ENCODE data around the gene NCOA6. TPM values are rescaled to one million over a fixed set of nuclear protein-coding genes. Genes with fewer than 3 reads are reported as not detected.

Gene NCOA6
- total and polyA plus RNA-seq, 7 experiments from 2014 or later: 4.6 to 31.9 (median 26.5) TPM

DNA sequence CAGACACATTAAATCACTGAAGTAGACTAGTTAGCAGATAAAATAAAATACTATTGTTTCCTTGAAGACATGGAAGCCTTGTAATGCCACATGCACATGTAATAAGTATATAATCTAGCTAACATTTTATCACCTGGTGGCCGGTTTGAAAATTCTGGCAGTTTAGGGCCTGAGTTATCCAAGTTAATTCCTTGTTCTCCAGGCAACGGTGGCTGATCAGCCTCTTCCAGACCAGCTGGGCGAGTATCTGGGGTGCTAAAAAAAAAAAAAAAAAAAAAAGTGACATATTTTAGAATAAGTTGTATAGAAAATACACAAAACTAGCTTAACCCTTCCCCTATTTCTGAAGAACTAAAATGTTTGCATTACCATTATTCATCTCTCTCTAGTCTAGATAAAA, 78.8 kb downstream of the NCOA6 start:
- Histone ChIP-seq H3K27me3 (ENCODE audit: control insufficient read depth in 2 of 2, insufficient read depth in 2 of 2, low read length in 2 of 2) (no peaks in the 10 kb centered on the region), H3K4me3 (ENCODE audit: low read length) (no peak overlapping the region), H3K36me3 (ENCODE audit: control insufficient read depth in 2 of 3, insufficient read depth in 3 of 3, low read length in 3 of 3) (peaks cover 0 to 62% (median 4%) of the 10 kb centered on the region in 3 experiments), H3K4me1 (ENCODE audit: control insufficient read depth in 2 of 2, insufficient read depth in 2 of 2, low read length in 2 of 2) (no peaks in the 10 kb centered on the region), H3K9me3 (ENCODE audit: control insufficient read depth in 2 of 3, low read length in 3 of 3) (no peaks in the 10 kb centered on the region), H3K27ac (ENCODE audit: low read depth, low read length) (no peak overlapping the region)
- ChIA-PET CTCF (interaction anchor here (0.7 kb wide), 1 partner anchor 198 kb away, joined by 4 read pairs; no protein-coding TSS in a partner anchor), POLR2A (no interaction called here)
- intact Hi-C loops (cut with micrococcal nuclease): no loop called here
- Mint-ChIP-seq H3K27me3 (no peaks in the 10 kb centered on the region), H3K27ac (peak overlapping the region in 2 of 9 donors; percentile 8 to 54), H3K36me3 (peaks cover 10 to 48% (median 23%) of the 10 kb centered on the region in 5 donors), H3K4me3 (no peak overlapping the region), H3K9me3 (no peaks in the 10 kb centered on the region), H3K4me1 (peaks cover 0 to 7% (median 0%) of the 10 kb centered on the region in 7 donors)
- DNase-seq: no peak
- ATAC-seq: no peak

DNA sequence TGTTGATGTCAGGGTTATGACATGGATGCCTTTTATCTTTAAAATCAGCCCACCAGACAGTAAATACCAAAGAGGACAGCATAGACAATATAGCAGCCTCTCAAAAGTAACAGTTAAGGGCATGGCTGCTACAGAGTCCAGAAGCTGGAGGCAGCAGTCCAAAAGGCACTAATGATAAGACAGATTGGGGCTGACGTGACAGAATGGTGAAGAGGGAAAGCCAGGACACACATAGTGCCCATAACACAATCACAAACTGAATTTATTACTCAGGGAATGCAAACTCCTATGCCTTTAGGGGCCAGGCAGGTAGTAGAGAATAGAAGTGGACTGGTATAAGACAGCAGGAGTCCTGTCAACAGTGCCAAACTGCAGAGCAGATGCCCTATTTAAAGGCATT, 80.6 kb downstream of the NCOA6 start:
- H3K4me3 ChIP-seq (ENCODE audit: low read length): no peak overlapping the region
- Mint-ChIP-seq H3K27ac (no peak overlapping the region), H3K4me1 (peaks cover 0 to 7% (median 0%) of the 10 kb centered on the region in 7 donors), H3K9me3 (no peaks in the 10 kb centered on the region), H3K4me3 (no peak overlapping the region), H3K36me3 (peaks cover 14 to 53% (median 26%) of the 10 kb centered on the region in 5 donors), H3K27me3 (no peaks in the 10 kb centered on the region)
- H3K9me3 ChIP-seq (ENCODE audit: control insufficient read depth in 2 of 3, low read length in 3 of 3): no peaks in the 10 kb centered on the region
- POLR2A ChIA-PET: no interaction called here
- peaks cover 0 to 66% (median 4%) of the 10 kb centered on the region in 3 experiments for H3K36me3 ChIP-seq (ENCODE audit: control insufficient read depth in 2 of 3, insufficient read depth in 3 of 3, low read length in 3 of 3)
- H3K4me1 ChIP-seq (ENCODE audit: control insufficient read depth in 2 of 2, insufficient read depth in 2 of 2, low read length in 2 of 2): no peaks in the 10 kb centered on the region
- H3K27me3 ChIP-seq (ENCODE audit: control insufficient read depth in 2 of 2, insufficient read depth in 2 of 2, low read length in 2 of 2): no peaks in the 10 kb centered on the region
- no peak for DNase-seq
- H3K27ac ChIP-seq (ENCODE audit: low read depth, low read length): no peak overlapping the region
- ATAC-seq: no peak
- CTCF ChIA-PET: no interaction called here
- intact Hi-C loops (cut with micrococcal nuclease): no loop called here

DNA sequence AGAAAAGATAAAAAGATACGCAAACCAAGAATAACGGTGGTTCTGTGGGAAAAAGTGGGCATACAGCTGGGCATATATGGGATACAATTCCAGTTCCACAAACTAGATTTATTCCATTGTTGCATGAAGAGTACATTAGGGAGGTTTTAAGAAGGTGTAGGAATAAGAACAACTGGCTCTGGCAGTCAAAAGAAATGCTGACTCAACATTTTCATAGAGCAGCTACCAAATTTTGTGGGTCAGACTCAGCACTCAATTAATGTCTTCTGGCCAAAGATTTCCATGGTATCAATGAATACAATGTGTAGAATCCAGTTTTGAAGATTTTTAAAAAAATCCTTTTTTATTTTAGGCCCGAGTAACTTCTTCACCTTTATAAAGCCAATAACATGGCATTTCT, 81.1 kb downstream of the NCOA6 start:
- Mint-ChIP-seq H3K4me3 (no peak overlapping the region), H3K36me3 (peaks cover 14 to 48% (median 24%) of the 10 kb centered on the region in 5 donors), H3K27ac (no peak overlapping the region), H3K27me3 (no peaks in the 10 kb centered on the region), H3K4me1 (peaks cover 0 to 7% (median 0%) of the 10 kb centered on the region in 7 donors), H3K9me3 (no peaks in the 10 kb centered on the region)
- no peaks in the 10 kb centered on the region for H3K27me3 ChIP-seq (ENCODE audit: control insufficient read depth in 2 of 2, insufficient read depth in 2 of 2, low read length in 2 of 2)
- peaks cover 0 to 62% (median 4%) of the 10 kb centered on the region in 3 experiments for H3K36me3 ChIP-seq (ENCODE audit: control insufficient read depth in 2 of 3, insufficient read depth in 3 of 3, low read length in 3 of 3)
- ChIA-PET POLR2A (no interaction called here), CTCF (no interaction called here)
- no peaks in the 10 kb centered on the region for H3K4me1 ChIP-seq (ENCODE audit: control insufficient read depth in 2 of 2, insufficient read depth in 2 of 2, low read length in 2 of 2)
- ATAC-seq (no peak), DNase-seq (no peak)
- no peak overlapping the region for H3K27ac ChIP-seq (ENCODE audit: low read depth, low read length)
- no peaks in the 10 kb centered on the region for H3K9me3 ChIP-seq (ENCODE audit: control insufficient read depth in 2 of 3, low read length in 3 of 3)
- intact Hi-C loops (cut with micrococcal nuclease): no loop called here
- no peak overlapping the region for H3K4me3 ChIP-seq (ENCODE audit: low read length)

DNA sequence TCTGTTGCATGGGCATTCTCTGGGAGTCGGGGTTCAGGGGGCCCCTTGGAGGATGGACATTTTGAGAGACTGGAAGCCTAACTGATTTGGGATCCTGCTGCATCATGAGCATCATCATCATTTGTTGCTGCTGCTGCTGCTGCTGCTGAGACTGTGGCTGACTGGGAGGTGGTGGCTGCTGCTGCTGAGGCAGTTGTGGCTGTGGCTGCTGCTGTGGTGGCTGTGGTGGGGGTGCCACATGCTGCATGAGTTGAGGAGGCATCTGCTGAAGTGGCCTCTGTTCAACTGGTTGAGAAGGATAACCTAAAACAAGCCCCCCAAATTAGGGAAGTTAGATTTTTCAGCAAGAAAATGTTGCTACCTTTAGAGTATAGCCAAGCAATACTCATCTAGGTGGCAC, 82.4 kb downstream of the NCOA6 start:
- Mint-ChIP-seq H3K4me3 (no peak overlapping the region), H3K36me3 (peaks cover 14 to 42% (median 24%) of the 10 kb centered on the region in 5 donors), H3K27me3 (no peaks in the 10 kb centered on the region), H3K9me3 (no peaks in the 10 kb centered on the region), H3K27ac (peak overlapping the region in 1 of 9 donors; percentile 18), H3K4me1 (peaks cover 0 to 7% (median 0%) of the 10 kb centered on the region in 7 donors)
- H3K4me3 ChIP-seq (ENCODE audit: low read length): no peak overlapping the region
- H3K9me3 ChIP-seq (ENCODE audit: control insufficient read depth in 2 of 3, low read length in 3 of 3): no peaks in the 10 kb centered on the region
- POLR2A ChIA-PET: no interaction called here
- no peak for ATAC-seq
- CTCF ChIA-PET: interaction anchor here (0.6 kb wide), 1 partner anchor 26 kb away, joined by 6 read pairs; no protein-coding TSS in a partner anchor
- H3K36me3 ChIP-seq (ENCODE audit: control insufficient read depth in 2 of 3, insufficient read depth in 3 of 3, low read length in 3 of 3): peaks cover 0 to 62% (median 0%) of the 10 kb centered on the region in 3 experiments
- H3K27ac ChIP-seq (ENCODE audit: low read depth, low read length): no peak overlapping the region
- no peaks in the 10 kb centered on the region for H3K4me1 ChIP-seq (ENCODE audit: control insufficient read depth in 2 of 2, insufficient read depth in 2 of 2, low read length in 2 of 2)
- DNase-seq: no peak
- intact Hi-C loops (cut with micrococcal nuclease): no loop called here
- no peaks in the 10 kb centered on the region for H3K27me3 ChIP-seq (ENCODE audit: control insufficient read depth in 2 of 2, insufficient read depth in 2 of 2, low read length in 2 of 2)

DNA sequence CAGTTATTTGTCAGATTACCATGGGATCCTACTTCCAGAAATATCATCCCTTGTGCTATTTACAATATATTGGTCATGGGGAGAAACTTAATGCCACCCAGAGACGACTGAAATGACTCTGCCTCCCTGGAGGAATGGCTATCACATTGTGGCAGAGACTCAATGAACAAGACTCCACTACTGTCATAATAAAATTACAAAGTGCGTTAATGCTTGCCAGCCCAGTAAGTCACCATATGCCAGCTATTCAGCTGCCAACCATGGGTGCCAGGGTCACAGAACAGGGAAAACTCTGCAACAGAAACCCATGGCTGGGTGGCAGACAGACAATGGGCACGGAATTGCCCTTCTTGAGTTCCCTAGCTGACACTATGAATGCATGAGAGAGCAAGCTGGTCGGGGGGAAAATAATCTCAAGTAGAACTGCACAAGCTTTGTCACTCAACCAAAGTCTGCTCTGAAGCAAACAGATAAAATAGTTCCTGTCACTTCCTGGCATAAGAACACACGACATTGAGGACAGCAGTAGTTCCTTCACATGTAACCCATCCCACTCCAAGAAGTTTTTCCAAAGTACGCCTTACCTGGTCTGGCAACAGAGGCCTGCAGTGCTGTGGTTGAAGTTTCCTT, 89.2 kb downstream of the NCOA6 start:
- no peaks in the 10 kb centered on the region for H3K4me1 ChIP-seq (ENCODE audit: control insufficient read depth in 2 of 2, insufficient read depth in 2 of 2, low read length in 2 of 2)
- ATAC-seq (no peak), DNase-seq (no peak)
- peaks cover 0 to 31% (median 0%) of the 10 kb centered on the region in 3 experiments for H3K36me3 ChIP-seq (ENCODE audit: control insufficient read depth in 2 of 3, insufficient read depth in 3 of 3, low read length in 3 of 3)
- no peaks in the 10 kb centered on the region for H3K27me3 ChIP-seq (ENCODE audit: control insufficient read depth in 2 of 2, insufficient read depth in 2 of 2, low read length in 2 of 2)
- H3K36me3 Mint-ChIP-seq: peaks cover 2 to 34% (median 15%) of the 10 kb centered on the region in 5 donors
- peaks cover 0 to 2% (median 0%) of the 10 kb centered on the region in 7 donors for H3K4me1 Mint-ChIP-seq
- H3K27me3 Mint-ChIP-seq: no peaks in the 10 kb centered on the region
- intact Hi-C loops (cut with micrococcal nuclease): no loop called here
- H3K9me3 ChIP-seq (ENCODE audit: control insufficient read depth in 2 of 3, low read length in 3 of 3): no peaks in the 10 kb centered on the region
- CTCF ChIA-PET: no interaction called here
- no peak overlapping the region for H3K4me3 Mint-ChIP-seq
- no peak overlapping the region for H3K27ac Mint-ChIP-seq
- H3K4me3 ChIP-seq (ENCODE audit: low read length): no peak overlapping the region
- H3K27ac ChIP-seq (ENCODE audit: low read depth, low read length): no peak overlapping the region
- H3K9me3 Mint-ChIP-seq: no peaks in the 10 kb centered on the region
- POLR2A ChIA-PET: no interaction called here

DNA sequence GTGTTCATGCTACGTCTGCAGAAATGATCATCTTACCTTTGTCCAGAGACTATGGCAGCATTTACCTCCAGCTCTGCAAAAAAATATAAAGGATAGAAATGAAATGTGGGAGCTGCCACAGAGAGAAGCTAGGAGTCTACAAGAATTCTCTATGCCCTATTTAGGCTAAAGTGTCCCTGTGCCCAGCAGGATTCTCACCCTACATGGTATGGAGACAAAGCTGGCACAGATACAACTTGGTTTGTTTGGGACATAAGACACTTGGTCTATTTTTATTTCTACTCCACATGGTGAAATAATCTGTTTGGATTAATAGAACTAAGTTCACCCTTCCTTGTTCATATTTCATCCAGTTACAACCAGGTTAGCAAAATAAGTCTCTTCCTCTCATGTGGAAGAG, 92.9 kb downstream of the NCOA6 start:
- H3K27me3 ChIP-seq (ENCODE audit: control insufficient read depth in 2 of 2, insufficient read depth in 2 of 2, low read length in 2 of 2): no peaks in the 10 kb centered on the region
- CTCF ChIA-PET: no interaction called here
- H3K4me3 ChIP-seq (ENCODE audit: low read length): no peak overlapping the region
- no peak for ATAC-seq
- POLR2A ChIA-PET: no interaction called here
- Mint-ChIP-seq H3K36me3 (peaks cover 0 to 32% (median 15%) of the 10 kb centered on the region in 5 donors), H3K9me3 (no peaks in the 10 kb centered on the region), H3K4me1 (peaks cover 0 to 2% (median 0%) of the 10 kb centered on the region in 7 donors), H3K27ac (no peak overlapping the region), H3K4me3 (no peak overlapping the region), H3K27me3 (no peaks in the 10 kb centered on the region)
- intact Hi-C loops (cut with micrococcal nuclease): no loop called here
- peaks cover 0 to 28% (median 0%) of the 10 kb centered on the region in 3 experiments for H3K36me3 ChIP-seq (ENCODE audit: control insufficient read depth in 2 of 3, insufficient read depth in 3 of 3, low read length in 3 of 3)
- no peaks in the 10 kb centered on the region for H3K9me3 ChIP-seq (ENCODE audit: control insufficient read depth in 2 of 3, low read length in 3 of 3)
- H3K27ac ChIP-seq (ENCODE audit: low read depth, low read length): no peak overlapping the region
- H3K4me1 ChIP-seq (ENCODE audit: control insufficient read depth in 2 of 2, insufficient read depth in 2 of 2, low read length in 2 of 2): no peaks in the 10 kb centered on the region
- DNase-seq: no peak

DNA sequence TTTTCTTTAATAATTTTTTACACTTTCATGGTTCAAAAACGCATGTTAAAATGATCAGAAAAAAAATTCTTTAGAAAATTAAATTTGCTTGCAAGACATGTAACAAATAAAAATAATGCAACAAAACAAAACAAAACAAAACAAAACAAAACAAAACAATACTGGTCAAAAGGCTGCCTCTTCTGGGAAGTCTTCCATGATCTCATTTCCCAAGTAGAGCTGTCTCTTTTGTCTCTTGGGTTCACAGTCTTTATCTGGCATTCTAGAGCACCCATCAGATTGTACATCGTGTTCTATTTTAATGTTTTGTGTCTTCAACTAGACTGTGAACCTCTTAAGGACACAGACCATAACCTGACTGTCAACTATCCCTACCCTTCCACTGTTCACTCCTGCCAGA, 96.0 kb downstream of the NCOA6 start:
- Histone ChIP-seq H3K36me3 (ENCODE audit: control insufficient read depth in 2 of 3, insufficient read depth in 3 of 3, low read length in 3 of 3) (peaks cover 2 to 53% (median 10%) of the 10 kb centered on the region in 3 experiments), H3K4me3 (ENCODE audit: low read length) (no peak overlapping the region), H3K27me3 (ENCODE audit: control insufficient read depth in 2 of 2, insufficient read depth in 2 of 2, low read length in 2 of 2) (no peaks in the 10 kb centered on the region), H3K9me3 (ENCODE audit: control insufficient read depth in 2 of 3, low read length in 3 of 3) (no peaks in the 10 kb centered on the region), H3K27ac (ENCODE audit: low read depth, low read length) (no peak overlapping the region), H3K4me1 (ENCODE audit: control insufficient read depth in 2 of 2, insufficient read depth in 2 of 2, low read length in 2 of 2) (no peaks in the 10 kb centered on the region)
- intact Hi-C loops (cut with micrococcal nuclease): no loop called here
- no peak overlapping the region for H3K4me3 Mint-ChIP-seq
- H3K36me3 Mint-ChIP-seq: peaks cover 15 to 44% (median 30%) of the 10 kb centered on the region in 5 donors
- H3K27ac Mint-ChIP-seq: no peak overlapping the region
- no peak for ATAC-seq
- ChIA-PET CTCF (no interaction called here), POLR2A (no interaction called here)
- peaks cover 0 to 2% (median 0%) of the 10 kb centered on the region in 7 donors for H3K4me1 Mint-ChIP-seq
- no peaks in the 10 kb centered on the region for H3K27me3 Mint-ChIP-seq
- DNase-seq: no peak
- H3K9me3 Mint-ChIP-seq: no peaks in the 10 kb centered on the region

Measured in naive thymus-derived CD4-positive, alpha-beta T cell (primary cell).